ENCODE results near the gene SUV39H1. TPM values are rescaled to one million over a fixed set of nuclear protein-coding genes. Genes with fewer than 3 reads are reported as not detected.

The SUV39H1 gene
- total and polyA plus RNA-seq, 4 donors: 3.2 to 5.8 (median 3.7) TPM

- H3K36me3 ChIP-seq (ENCODE audit: control insufficient read depth in 4 of 4, insufficient read depth in 3 of 4, low read depth in 1 of 4, low read length in 3 of 4): no peaks in the 10 kb centered on the region
- H3K4me1 ChIP-seq (ENCODE audit: control insufficient read depth in 4 of 4, insufficient read depth in 4 of 4, low read length in 3 of 4): peaks cover 3 to 15% (median 7%) of the 10 kb centered on the region in 4 donors
- 85% methylated on average over 1 of the region's 1 CpG for WGBS
- peaks cover 0 to 2% (median 0%) of the 10 kb centered on the region in 4 donors for H3K27me3 ChIP-seq (ENCODE audit: control insufficient read depth in 4 of 4, insufficient read depth in 4 of 4, low read length in 3 of 4)
- peak overlapping the region in 1 of 3 donors; percentile 49 for H3K4me3 ChIP-seq (ENCODE audit: low read depth in 1 of 3, low read length in 3 of 3)
- TF ChIP-seq HNF4G (IDR thresholded peaks at IDR 0.05) (no peak), RXRA (IDR thresholded peaks at IDR 0.05) (no peak), FOXA2 (IDR thresholded peaks at IDR 0.05) (no peak), EGR1 (IDR thresholded peaks at IDR 0.05; ENCODE audit: low read depth in 2 of 2) (no peak)
- DNase-seq (ENCODE audit: low spot score): no peak
- H3K27ac ChIP-seq (ENCODE audit: low read depth in 1 of 2, low read length in 2 of 2): no peak overlapping the region
- no peak overlapping the region for H3K9ac ChIP-seq (ENCODE audit: low read depth in 1 of 2, low read length in 2 of 2)
- H3K9me3 ChIP-seq (ENCODE audit: control insufficient read depth in 4 of 4, low read length in 3 of 4): no peaks in the 10 kb centered on the region
Measured at GRCh38 chrX:48736303-48736702, 39.8 kb downstream of the SUV39H1 start.

- Histone ChIP-seq H3K4me3 (ENCODE audit: low read depth in 1 of 3, low read length in 3 of 3) (peak overlapping the region in 2 of 3 donors; percentile 24 to 49), H3K27me3 (ENCODE audit: control insufficient read depth in 4 of 4, insufficient read depth in 4 of 4, low read length in 3 of 4) (peaks cover 0 to 2% (median 0%) of the 10 kb centered on the region in 4 donors), H3K27ac (ENCODE audit: low read depth in 1 of 2, low read length in 2 of 2) (peak overlapping the region; percentile 7 to 91), H3K4me1 (ENCODE audit: control insufficient read depth in 4 of 4, insufficient read depth in 4 of 4, low read length in 3 of 4) (peaks cover 3 to 15% (median 7%) of the 10 kb centered on the region in 4 donors), H3K9me3 (ENCODE audit: control insufficient read depth in 4 of 4, low read length in 3 of 4) (peaks cover 0 to under 1% (median 0%) of the 10 kb centered on the region in 4 donors), H3K36me3 (ENCODE audit: control insufficient read depth in 4 of 4, insufficient read depth in 3 of 4, low read depth in 1 of 4, low read length in 3 of 4) (no peaks in the 10 kb centered on the region), H3K9ac (ENCODE audit: low read depth in 1 of 2, low read length in 2 of 2) (peak overlapping the region in 1 of 2 donors; percentile 76)
- WGBS: 7% methylated on average over 10 of the region's 10 CpGs
- DNase-seq (ENCODE audit: low spot score): no peak
- TF ChIP-seq CTCF (IDR thresholded peaks at IDR 0.05; ENCODE audit: low read depth, low read length, missing input control): no peak
- peak in 1 of 2 donors; percentile 15 for TF ChIP-seq JUND (IDR thresholded peaks at IDR 0.05)
Measured at GRCh38 chrX:48736878-48737212, 40.3 kb downstream of the SUV39H1 start.

GRCh38 chrX:48737213-48737938 lies 40.8 kb downstream of the SUV39H1 start:
- H3K9ac ChIP-seq (ENCODE audit: low read depth in 1 of 2, low read length in 2 of 2): peak overlapping the region; percentile 49 to 74
- TF ChIP-seq RXRA (IDR thresholded peaks at IDR 0.05): peak in 1 of 2 donors; percentile 19
- TF ChIP-seq JUND (IDR thresholded peaks at IDR 0.05): no peak
- no peak for TF ChIP-seq EGR1 (IDR thresholded peaks at IDR 0.05; ENCODE audit: low read depth in 2 of 2)
- peak; percentile 57 for TF ChIP-seq REST (IDR thresholded peaks at IDR 0.05)
- no peak for TF ChIP-seq FOXA1 (IDR thresholded peaks at IDR 0.05)
- peak in 1 of 2 donors; percentile 14 for TF ChIP-seq HNF4A (conservative IDR thresholded peaks at IDR 0.05)
- peak; percentile 12 for TF ChIP-seq ZBTB33 (IDR thresholded peaks at IDR 0.05)
- TF ChIP-seq NR2F2 (IDR thresholded peaks at IDR 0.05): no peak
- TF ChIP-seq YY1 (IDR thresholded peaks at IDR 0.05): no peak
- TF ChIP-seq RAD21 (IDR thresholded peaks at IDR 0.05): peak in 1 of 2 donors; percentile 34
- TF ChIP-seq ATF3 (IDR thresholded peaks at IDR 0.05): no peak
- peak; percentile 78 for TF ChIP-seq SP1 (IDR thresholded peaks at IDR 0.05)
- peak; percentile 52 to 88 for TF ChIP-seq GABPA (IDR thresholded peaks at IDR 0.05 in 1 of 2, conservative IDR thresholded peaks at IDR 0.05 in 1 of 2)
- TF ChIP-seq FOXA2 (IDR thresholded peaks at IDR 0.05): no peak
- no peak for TF ChIP-seq TAF1 (conservative IDR thresholded peaks at IDR 0.05)
- no peaks in the 10 kb centered on the region for H3K36me3 ChIP-seq (ENCODE audit: control insufficient read depth in 4 of 4, insufficient read depth in 3 of 4, low read depth in 1 of 4, low read length in 3 of 4)
- peak overlapping the region; percentile 51 to 69 (median 68) for H3K4me3 ChIP-seq (ENCODE audit: low read depth in 1 of 3, low read length in 3 of 3)
- under 1% methylated on average over 48 of the region's 48 CpGs for WGBS
- H3K27ac ChIP-seq (ENCODE audit: low read depth in 1 of 2, low read length in 2 of 2): peak overlapping the region; percentile 86 to 91
- peaks cover 0 to 2% (median 0%) of the 10 kb centered on the region in 4 donors for H3K9me3 ChIP-seq (ENCODE audit: control insufficient read depth in 4 of 4, low read length in 3 of 4)
- H3K27me3 ChIP-seq (ENCODE audit: control insufficient read depth in 4 of 4, insufficient read depth in 4 of 4, low read length in 3 of 4): peaks cover 0 to 2% (median 0%) of the 10 kb centered on the region in 4 donors
- peak; percentile 84 for DNase-seq (ENCODE audit: low spot score)
- peaks cover 3 to 15% (median 7%) of the 10 kb centered on the region in 4 donors for H3K4me1 ChIP-seq (ENCODE audit: control insufficient read depth in 4 of 4, insufficient read depth in 4 of 4, low read length in 3 of 4)
